SK-N-SH (cell line): ENCODE data around the gene URM1. TPM values are rescaled to one million over a fixed set of nuclear protein-coding genes. Genes with fewer than 3 reads are reported as not detected.

Source experiments
- CTCF ChIA-PET: fragments of 300-600, 350-600 bp; formaldehyde crosslinking; extraction: SDS; loops from one replicate; lab custom pipeline; 2021; lab: Yijun Ruan, JAX
- POLR2A ChIA-PET: fragments of 350-600 bp; sonication (Branson Sonifier 250); formaldehyde crosslinking; extraction: SDS; loops from one replicate; lab custom pipeline; 2020; ENCODE audit warnings: antibody characterized with exemption, inconsistent platforms; lab: Yijun Ruan, JAX
- DNase-seq: peaks from one replicate; pipeline ENCODE4 v3.0.0; 2012
- H2AFZ ChIP-seq: fragments of 200-600 bp; sonication (generic); 2 replicates; pipeline ENCODE4 v1.8.1; 2016; ENCODE audit warnings: antibody characterized with exemption, mild to moderate bottlenecking, low read depth
- H3F3A ChIP-seq: fragments of 200-600 bp; sonication (generic); replicated peaks from 2 replicates; pipeline ENCODE3; 2016; ENCODE audit warnings: antibody characterized with exemption, mild to moderate bottlenecking; ENCODE audit not compliant: insufficient read depth
- H3K27ac ChIP-seq, 2 experiments: fragments of 200-500 bp in 1 of 2; fragments of 200-600 bp in 1 of 2; sonication (Bioruptor generic) in 1 of 2; sonication (generic), shearing (Covaris generic) in 1 of 2; 2 replicates each; pipeline versions ENCODE4 v1.5.1 to v1.6.1; 2014 to 2016; ENCODE audit warnings: low read depth in 2 of 2, inconsistent platforms in 1 of 2, low read length in 1 of 2, mild to moderate bottlenecking in 1 of 2, mixed read lengths in 1 of 2
- H3K27me3 ChIP-seq: fragments of 200-600 bp; sonication (generic), shearing (Covaris generic); 2 replicates; pipeline ENCODE4 v1.6.1; 2016; ENCODE audit warnings: mixed run types; ENCODE audit not compliant: insufficient read depth
- H3K36me3 ChIP-seq, 2 experiments: fragments of 200-500 bp in 1 of 2; fragments of 200-600 bp in 1 of 2; sonication (Bioruptor generic) in 1 of 2; sonication (generic) in 1 of 2; replicated peaks in 1 of 2; 2 replicates each; pipeline versions ENCODE3 to v1.5.1; 2014 to 2016; ENCODE audit warnings: low read length in 1 of 2, mild to moderate bottlenecking in 1 of 2; ENCODE audit not compliant: insufficient read depth in 2 of 2, control insufficient read depth in 1 of 2
- H3K4me1 ChIP-seq, 2 experiments: fragments of 200-500 bp in 1 of 2; fragments of 200-600 bp in 1 of 2; sonication (Bioruptor generic) in 1 of 2; sonication (generic), shearing (Covaris generic) in 1 of 2; 2 replicates each; pipeline versions ENCODE4 v1.5.1 to v1.6.1; 2014 to 2016; ENCODE audit warnings: low read depth in 1 of 2, low read length in 1 of 2, mixed run types in 1 of 2; ENCODE audit not compliant: insufficient read depth in 2 of 2, control insufficient read depth in 1 of 2
- H3K4me2 ChIP-seq: fragments of 200-600 bp; sonication (generic), shearing (Covaris generic); 2 replicates; pipeline ENCODE4 v1.6.1; 2017; ENCODE audit warnings: mixed run types
- H3K4me3 ChIP-seq, 2 experiments: fragments of 200-500 bp in 1 of 2; fragments of 200-600 bp in 1 of 2; sonication (Bioruptor generic) in 1 of 2; sonication (generic), shearing (Covaris generic) in 1 of 2; 2 replicates each; pipeline versions ENCODE4 v1.5.1 to v1.8.1; 2014 to 2016; ENCODE audit warnings: low read depth in 2 of 2, inconsistent platforms in 1 of 2, low read length in 1 of 2, mild to moderate bottlenecking in 1 of 2, mixed read lengths in 1 of 2, moderate library complexity in 1 of 2
- H3K79me2 ChIP-seq: fragments of 200-600 bp; sonication (generic); 2 replicates; pipeline ENCODE4 v1.8.1; 2017; ENCODE audit warnings: mild to moderate bottlenecking; ENCODE audit not compliant: insufficient read depth
- H3K9ac ChIP-seq: fragments of 200-600 bp; sonication (generic); 2 replicates; pipeline ENCODE4 v1.6.1; 2017; ENCODE audit warnings: mixed run types
- H3K9me2 ChIP-seq: fragments of 200-600 bp; sonication (generic); 2 replicates; pipeline ENCODE4 v1.6.1; 2017; ENCODE audit warnings: mixed run types
- H3K9me3 ChIP-seq: fragments of 200-600 bp; sonication (generic); 2 replicates; pipeline ENCODE4 v1.6.1; 2017; ENCODE audit warnings: mixed run types, mild to moderate bottlenecking, moderate library complexity
- H4K20me1 ChIP-seq: fragments of 200-600 bp; sonication (generic); 2 replicates; pipeline ENCODE4 v1.6.1; 2017; ENCODE audit warnings: mild to moderate bottlenecking, mixed run types; ENCODE audit not compliant: insufficient read depth
- EP300 ChIP-seq, 2 experiments: IDR thresholded peaks; 2 replicates each; pipeline versions ENCODE4 v1.4.0 to v1.6.1; 2012; ENCODE audit warnings: borderline replicate concordance in 1 of 2, low read depth in 1 of 2, low read length in 1 of 2
- GABPA ChIP-seq: IDR thresholded peaks from 2 replicates; pipeline ENCODE4 v1.4.0; 2012; ENCODE audit warnings: low read depth, mild to moderate bottlenecking
- IRF3 ChIP-seq: fragments of 150-350 bp; IDR thresholded peaks from 2 replicates; pipeline ENCODE4 v1.6.1; 2016; ENCODE audit warnings: mild to moderate bottlenecking, low read depth, low read length
- MXI1 ChIP-seq: IDR thresholded peaks from 2 replicates; pipeline ENCODE4 v1.6.1; 2012; ENCODE audit warnings: mild to moderate bottlenecking, low read depth, low read length, improper control_type of control experiment
- NFIC ChIP-seq: IDR thresholded peaks from 2 replicates; pipeline ENCODE4 v1.4.0; 2012; ENCODE audit warnings: borderline replicate concordance
- NRF1 ChIP-seq: IDR thresholded peaks from 2 replicates; pipeline ENCODE4 v1.6.1; 2012; ENCODE audit warnings: low read depth, mild to moderate bottlenecking, low read length
- POLR2AphosphoS5 ChIP-seq: IDR thresholded peaks from 2 replicates; pipeline ENCODE4 v1.6.1; 2012; ENCODE audit warnings: low read depth, low read length
- RAD21 ChIP-seq: IDR thresholded peaks from 2 replicates; pipeline ENCODE4 v1.6.1; 2012; ENCODE audit warnings: mild to moderate bottlenecking, low read length
- RCOR1 ChIP-seq: fragments of 150-350 bp; IDR thresholded peaks from 2 replicates; pipeline ENCODE4 v1.6.1; 2017; ENCODE audit warnings: antibody characterized with exemption, low read length
- SIN3A ChIP-seq: IDR thresholded peaks from 2 replicates; pipeline ENCODE4 v1.6.1; 2012; ENCODE audit warnings: low read depth, mild to moderate bottlenecking, low read length, moderate library complexity, borderline replicate concordance
- TEAD4 ChIP-seq: IDR thresholded peaks from 2 replicates; pipeline ENCODE4 v1.4.0; 2012; ENCODE audit warnings: mild to moderate bottlenecking, borderline replicate concordance; ENCODE audit not compliant: insufficient read depth
- USF1 ChIP-seq: IDR thresholded peaks from 2 replicates; pipeline ENCODE4 v1.4.0; 2012; ENCODE audit warnings: low read depth, borderline replicate concordance
- ZBTB33 ChIP-seq: IDR thresholded peaks from 2 replicates; pipeline ENCODE4 v1.4.0; 2012; ENCODE audit warnings: low read depth, borderline replicate concordance
- WGBS: methylation state at CpG from one replicate; pipeline ENCODE4 v1.1.6; 2017; ENCODE audit warnings: low lambda C conversion rate; 5-methylcytosine and 5-hydroxymethylcytosine counted together
- polyA plus RNA-seq, 3 experiments: library from polyadenylated mRNA; depleted of rRNA; stranded (reverse); fragments of >200 nt; gene quantifications; 2 replicates each; pipeline ENCODE4 v1.2.3, GENCODE V29; 2012
- TF ChIP-seq, protein P1 (sequence below): IDR thresholded peaks from 2 replicates; pipeline ENCODE4; 2012

Gene URM1
- polyA plus RNA-seq, 1 of the 3 experiments (the other 2 are of a cell fraction), result 58.9 TPM

- TF ChIP-seq SIN3A, result no peak
These were observed 18.4 kb downstream of the URM1 start (continued) for GRCh38 chr9:128389395-128390149.

DNA sequence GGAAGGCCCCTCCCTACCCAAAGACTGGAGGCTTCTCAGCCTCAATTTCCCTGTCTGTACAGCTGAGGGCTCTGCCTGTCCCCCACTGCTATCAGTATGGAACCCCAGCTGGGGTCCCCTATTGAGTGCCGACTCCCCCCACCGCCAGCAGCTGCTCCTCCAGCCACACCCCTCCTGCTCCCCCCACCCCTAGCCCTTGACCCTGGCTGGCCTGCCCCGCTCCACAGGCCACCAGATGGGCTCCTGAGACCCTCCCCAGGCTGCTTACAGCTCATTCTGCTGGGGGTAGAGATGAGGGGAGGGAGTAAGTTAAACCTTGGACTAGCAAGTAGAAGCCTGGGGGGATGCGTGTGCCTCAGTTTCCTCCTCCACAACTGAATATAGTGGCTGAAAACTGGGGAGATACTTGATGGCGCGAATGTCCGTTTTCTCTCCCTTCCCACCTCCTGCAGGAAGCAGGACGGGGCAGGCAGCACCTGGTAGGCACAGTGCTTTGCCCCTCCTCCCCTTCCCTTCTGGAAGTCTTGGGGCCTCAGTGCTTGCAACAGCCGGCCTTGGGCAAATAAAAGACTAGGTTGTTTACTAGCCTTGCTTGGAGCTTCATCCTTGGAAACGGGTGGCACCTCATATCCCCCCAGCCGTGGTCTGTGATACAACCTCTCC is 19.1 kb downstream of the URM1 start:
- Histone ChIP-seq H3K9ac (no peak overlapping the region), H3K79me2 (no peaks in the 10 kb centered on the region), H2AFZ (no peak overlapping the region), H3K27ac (no peak overlapping the region), H3F3A (no peaks in the 10 kb centered on the region), H3K9me3 (no peaks in the 10 kb centered on the region), H3K27me3 (no peaks in the 10 kb centered on the region), H3K36me3 (peaks cover 11 to 63% of the 10 kb centered on the region in 2 experiments), H4K20me1 (no peaks in the 10 kb centered on the region), H3K4me2 (no peak overlapping the region), H3K4me3 (no peak overlapping the region)
- 95% methylated on average over 11 of the region's 11 CpGs for WGBS
- DNase-seq, result no peak
- ChIA-PET CTCF (interaction anchor here (1.0 to 2.8 kb wide), 6 partner anchors 8 to 95 kb away, joined by 3 to 15 read pairs (median 4); no protein-coding TSS in a partner anchor), POLR2A (no interaction called here)
- TF ChIP-seq NRF1 (no peak), RAD21 (no peak)
- TF ChIP-seq, all 33 proteins: peak for 0
- Histone ChIP-seq H3K9me2 (no peaks in the 10 kb centered on the region), H3K4me1 (no peaks in the 10 kb centered on the region)

- H3K4me1 ChIP-seq, result no peaks in the 10 kb centered on the region
- DNase-seq, result no peak
- no peak overlapping the region for H3K4me3 ChIP-seq
- H3K9me3 ChIP-seq, result no peaks in the 10 kb centered on the region
- H3K27ac ChIP-seq, result no peak overlapping the region
- H3F3A ChIP-seq, result no peaks in the 10 kb centered on the region
- H3K9ac ChIP-seq, result no peak overlapping the region
- 88% methylated on average over 6 of the region's 8 CpGs for WGBS
- H3K9me2 ChIP-seq, result no peaks in the 10 kb centered on the region
- POLR2A ChIA-PET, result no interaction called here
- no peaks in the 10 kb centered on the region for H3K79me2 ChIP-seq
- H2AFZ ChIP-seq, result no peak overlapping the region
- no peaks in the 10 kb centered on the region for H3K27me3 ChIP-seq
- no peak overlapping the region for H3K4me2 ChIP-seq
- CTCF ChIA-PET, result interaction anchor here (1.0 to 2.8 kb wide), 3 partner anchors 9 to 29 kb away, joined by 3 to 15 read pairs (median 3); no protein-coding TSS in a partner anchor
- H3K36me3 ChIP-seq, result peaks cover 5 to 57% of the 10 kb centered on the region in 2 experiments
- H4K20me1 ChIP-seq, result no peaks in the 10 kb centered on the region
- TF ChIP-seq EP300 (IDR thresholded peaks at IDR 0.05; ENCODE audit: borderline replicate concordance in 1 of 2, low read depth in 1 of 2, low read length in 1 of 2) (no peak), GABPA (no peak), ZBTB33 (no peak), TEAD4 (no peak), USF1 (no peak), POLR2AphosphoS5 (no peak), NRF1 (no peak), MXI1 (no peak), RCOR1 (no peak), IRF3 (no peak), NFIC (no peak), RAD21 (no peak)
- TF ChIP-seq, protein P1, sequence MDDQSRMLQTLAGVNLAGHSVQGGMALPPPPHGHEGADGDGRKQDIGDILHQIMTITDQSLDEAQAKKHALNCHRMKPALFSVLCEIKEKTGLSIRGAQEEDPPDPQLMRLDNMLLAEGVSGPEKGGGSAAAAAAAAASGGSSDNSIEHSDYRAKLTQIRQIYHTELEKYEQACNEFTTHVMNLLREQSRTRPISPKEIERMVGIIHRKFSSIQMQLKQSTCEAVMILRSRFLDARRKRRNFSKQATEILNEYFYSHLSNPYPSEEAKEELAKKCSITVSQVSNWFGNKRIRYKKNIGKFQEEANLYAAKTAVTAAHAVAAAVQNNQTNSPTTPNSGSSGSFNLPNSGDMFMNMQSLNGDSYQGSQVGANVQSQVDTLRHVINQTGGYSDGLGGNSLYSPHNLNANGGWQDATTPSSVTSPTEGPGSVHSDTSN, result no peak
These were observed 19.9 kb downstream of the URM1 start for GRCh38 chr9:128390813-128391711.
